ENCODE measurements around the gene CDH23. TPM values are rescaled to one million over a fixed set of nuclear protein-coding genes. Genes with fewer than 3 reads are reported as not detected.

The CDH23 gene
- total RNA-seq, 2 experiments from 2014 or later, result 4.6 to 5.2 TPM

DNA sequence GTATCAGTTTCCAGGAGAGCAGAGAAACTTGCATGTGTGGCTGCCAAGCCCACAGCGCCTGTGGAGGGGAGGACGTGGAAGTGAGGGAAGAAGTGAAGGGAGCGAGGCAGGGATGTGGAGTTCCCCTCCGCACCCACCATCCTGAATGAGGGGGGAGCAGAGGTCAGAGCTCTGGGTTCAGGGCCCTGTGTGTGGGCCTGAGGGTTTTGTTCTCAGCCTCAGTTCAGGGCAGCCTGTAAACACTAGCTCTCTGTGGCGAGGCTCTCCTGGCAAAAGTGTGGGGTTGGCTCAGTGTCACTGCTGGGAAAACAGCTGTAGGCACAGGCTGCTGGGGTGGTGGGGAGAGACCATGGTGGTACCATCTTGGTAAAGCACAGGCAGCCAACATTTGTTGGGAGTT is 214.4 kb downstream of the CDH23 start:
- H3K9me3 ChIP-seq (ENCODE audit: control insufficient read depth in 1 of 2, insufficient read depth in 1 of 2, low read length in 2 of 2), result peaks cover 0 to 4% of the 10 kb centered on the region in 2 experiments
- H3K27ac ChIP-seq (ENCODE audit: low read depth in 1 of 2, low read length in 2 of 2), result no peak overlapping the region
- H3K4me1 ChIP-seq (ENCODE audit: insufficient read depth, low read length), result no peaks in the 10 kb centered on the region
- Mint-ChIP-seq H3K9me3 (no peaks in the 10 kb centered on the region), H3K36me3 (ENCODE audit: low read depth) (no peaks in the 10 kb centered on the region), H3K27me3 (peaks cover 3% of the 10 kb centered on the region), H3K4me1 (ENCODE audit: low read depth) (no peaks in the 10 kb centered on the region), H3K4me3 (no peak overlapping the region), H3K27ac (no peak overlapping the region)
- ChIA-PET CTCF (no interaction called here), POLR2A (no interaction called here)
- intact Hi-C loops (cut with DNase I, micrococcal nuclease), result no loop called here
- no peak for DNase-seq
- no peaks in the 10 kb centered on the region for H3K36me3 ChIP-seq (ENCODE audit: insufficient read depth, low read length)
- no peaks in the 10 kb centered on the region for H3K27me3 ChIP-seq (ENCODE audit: control insufficient read depth in 1 of 2, insufficient read depth in 2 of 2, low read length in 2 of 2)
- no peak overlapping the region for H3K4me3 ChIP-seq (ENCODE audit: low read length)
- ATAC-seq (ENCODE audit: poor library complexity), result no peak
- no peak for TF ChIP-seq CTCF (IDR thresholded peaks at IDR 0.05)

- ChIA-PET CTCF (no interaction called here), POLR2A (no interaction called here)
- Histone ChIP-seq H3K36me3 (ENCODE audit: insufficient read depth, low read length) (no peaks in the 10 kb centered on the region), H3K9me3 (ENCODE audit: control insufficient read depth in 1 of 2, insufficient read depth in 1 of 2, low read length in 2 of 2) (peaks cover 0 to 5% of the 10 kb centered on the region in 2 experiments), H3K4me3 (ENCODE audit: low read length) (no peak overlapping the region), H3K27ac (ENCODE audit: low read depth in 1 of 2, low read length in 2 of 2) (no peak overlapping the region), H3K4me1 (ENCODE audit: insufficient read depth, low read length) (no peaks in the 10 kb centered on the region), H3K27me3 (ENCODE audit: control insufficient read depth in 1 of 2, insufficient read depth in 2 of 2, low read length in 2 of 2) (no peaks in the 10 kb centered on the region)
- no peak for TF ChIP-seq CTCF (IDR thresholded peaks at IDR 0.05)
- DNase-seq (no peak), ATAC-seq (ENCODE audit: poor library complexity) (no peak)
- intact Hi-C loops (cut with DNase I, micrococcal nuclease), result no loop called here
- peaks cover 3% of the 10 kb centered on the region for H3K27me3 Mint-ChIP-seq
- no peak overlapping the region for H3K27ac Mint-ChIP-seq
- H3K4me1 Mint-ChIP-seq (ENCODE audit: low read depth), result no peaks in the 10 kb centered on the region
- H3K9me3 Mint-ChIP-seq, result no peaks in the 10 kb centered on the region
- H3K4me3 Mint-ChIP-seq, result no peak overlapping the region
- H3K36me3 Mint-ChIP-seq (ENCODE audit: low read depth), result no peaks in the 10 kb centered on the region
Observed at GRCh38 chr10:71611709-71612422, 215.1 kb downstream of the CDH23 start.

GRCh38 chr10:71613261-71613777 is 216.6 kb downstream of the CDH23 start:
- Histone ChIP-seq H3K4me3 (ENCODE audit: low read length) (no peak overlapping the region), H3K4me1 (ENCODE audit: insufficient read depth, low read length) (no peaks in the 10 kb centered on the region), H3K27ac (ENCODE audit: low read depth in 1 of 2, low read length in 2 of 2) (no peak overlapping the region), H3K36me3 (ENCODE audit: insufficient read depth, low read length) (no peaks in the 10 kb centered on the region), H3K27me3 (ENCODE audit: control insufficient read depth in 1 of 2, insufficient read depth in 2 of 2, low read length in 2 of 2) (no peaks in the 10 kb centered on the region), H3K9me3 (ENCODE audit: control insufficient read depth in 1 of 2, insufficient read depth in 1 of 2, low read length in 2 of 2) (peaks cover 0 to 5% of the 10 kb centered on the region in 2 experiments)
- H3K36me3 Mint-ChIP-seq (ENCODE audit: low read depth), result no peaks in the 10 kb centered on the region
- no peaks in the 10 kb centered on the region for H3K4me1 Mint-ChIP-seq (ENCODE audit: low read depth)
- intact Hi-C loops (cut with DNase I, micrococcal nuclease), result no loop called here
- no peak overlapping the region for H3K4me3 Mint-ChIP-seq
- DNase-seq (peak in 1 of 14 experiments; percentile 10), ATAC-seq (ENCODE audit: poor library complexity) (no peak)
- no peaks in the 10 kb centered on the region for H3K9me3 Mint-ChIP-seq
- no peak overlapping the region for H3K27ac Mint-ChIP-seq
- peaks cover 3% of the 10 kb centered on the region for H3K27me3 Mint-ChIP-seq
- TF ChIP-seq CTCF (IDR thresholded peaks at IDR 0.05), result no peak
- ChIA-PET CTCF (no interaction called here), POLR2A (no interaction called here)
